HepG2 (cell line): ENCODE data around the gene SLC13A3. TPM values are rescaled to one million over a fixed set of nuclear protein-coding genes. Genes with fewer than 3 reads are reported as not detected.

ENCODE experiments used
- ATF7 ChIP-seq, 2 experiments: fragments of 450-650 bp in 1 of 2; sonication (generic) in 1 of 2; formaldehyde crosslinking in 1 of 2; IDR thresholded peaks; 2 replicates each; pipeline versions ENCODE4 v1.4.0 to v1.6.1; 2016 to 2020; ENCODE audit warnings: antibody characterized with exemption in 1 of 2, mild to moderate bottlenecking in 1 of 2, missing genetic modification reagents in 1 of 2
- CTCF ChIP-seq: sonication (generic); formaldehyde crosslinking; IDR thresholded peaks from 2 replicates; pipeline ENCODE4 v1.5.0; 2020; ENCODE audit warnings: mild to moderate bottlenecking, missing genetic modification reagents, moderate library complexity
- DRAP1 ChIP-seq: IDR thresholded peaks from 2 replicates; pipeline ENCODE4 v1.6.1; 2016; ENCODE audit warnings: missing genetic modification reagents, missing compliant biosample characterization
- GPBP1L1 ChIP-seq: sonication (generic); formaldehyde crosslinking; IDR thresholded peaks from 2 replicates; pipeline ENCODE4 v1.5.0; 2020; ENCODE audit warnings: mild to moderate bottlenecking, missing genetic modification reagents
- HOMEZ ChIP-seq: IDR thresholded peaks from 2 replicates; pipeline ENCODE4 v1.6.1; 2016; ENCODE audit warnings: low read depth
- PRMT3 ChIP-seq: sonication (generic); formaldehyde crosslinking; IDR thresholded peaks from 2 replicates; pipeline ENCODE4 v1.8.1; 2022; ENCODE audit warnings: low read depth, mild to moderate bottlenecking, moderate library complexity, missing genetic modification reagents, borderline replicate concordance
- SMARCC2 ChIP-seq: fragments of 450-650 bp; IDR thresholded peaks from 2 replicates; pipeline ENCODE4 v1.6.1; 2017; ENCODE audit warnings: antibody characterized with exemption, mild to moderate bottlenecking
- SP140L ChIP-seq: sonication (generic); formaldehyde crosslinking; IDR thresholded peaks from 2 replicates; pipeline ENCODE4 v1.4.0; 2020; ENCODE audit warnings: missing genetic modification reagents, borderline replicate concordance
- STAG1 ChIP-seq: sonication (generic); formaldehyde crosslinking; IDR thresholded peaks from 2 replicates; pipeline ENCODE4 v1.4.0; 2020; ENCODE audit warnings: missing genetic modification reagents
- TAF1 ChIP-seq: sonication (generic); formaldehyde crosslinking; IDR thresholded peaks from 2 replicates; pipeline ENCODE4 v1.4.0; 2020; ENCODE audit warnings: missing genetic modification reagents
- polyA plus RNA-seq, 8 experiments: library from polyadenylated mRNA; depleted of rRNA in 3 of 8; stranded (reverse) in 7 of 8; unstranded in 1 of 8; fragments of >200 nt; fragmentation: Illumina TruSeq in 4 of 8; extraction: Trizol in 4 of 8; gene quantifications; 2 replicates each; pipeline versions ENCODE4 v1.2.1 to v1.2.3, GENCODE V29; 2011 to 2016; ENCODE audit warnings: low read depth in 4 of 8, missing spikeins in 1 of 8, mixed read lengths in 1 of 8; ENCODE audit not compliant: insufficient read depth in 1 of 8
- total RNA-seq, 5 experiments: library from RNA; depleted of rRNA; stranded (reverse); fragments of >200 nt; fragmentation: Illumina TruSeq; extraction: Trizol; gene quantifications; 2 replicates each; pipeline ENCODE4 v1.2.3, GENCODE V29; 2016; ENCODE audit warnings: low read depth in 1 of 5

SLC13A3 gene
- total and polyA plus RNA-seq, 2 of the 13 experiments (the other 11 are each of a cell fraction or from before 2014, with no cell fraction given): 66.5 to 76.0 TPM

GRCh38 chr20:46582648-46583047 lies 68.6 kb downstream of the SLC13A3 start (continued):
- TF ChIP-seq HOMEZ (CRISPR knock-in tag) (no peak), CTCF (CRISPR knock-in tag) (peak; percentile 52), STAG1 (CRISPR knock-in tag) (peak; percentile 66), TAF1 (CRISPR knock-in tag) (0 out of 2 replicates have a peak, but pooled peaks have one; percentile 1), PRMT3 (no peak), DRAP1 (CRISPR knock-in tag) (no peak), ATF7 (IDR thresholded peaks at IDR 0.05) (no peak), ATF7 (CRISPR knock-in tag; IDR thresholded peaks at IDR 0.05) (no peak), SMARCC2 (no peak), SP140L (CRISPR knock-in tag) (no peak), GPBP1L1 (CRISPR knock-in tag) (no peak)
